K562 (cell line): ENCODE results near the gene ZNF331. TPM values are rescaled to one million over a fixed set of nuclear protein-coding genes. Genes with fewer than 3 reads are reported as not detected.

ENCODE experiments used
- ATAC-seq: fragments of 200-7000 bp; cut with Tn5 transposase; 3 replicates; pipeline ENCODE4 v1.9.1; 2020; ENCODE audit warnings: moderate library complexity
- BruUV-seq: library from RNA; stranded (reverse); fragments of 400-500 nt; replicated peaks from 2 replicates; lab custom pipeline; 2021; lab: Mats Ljungman, UMichigan
- CTCF ChIA-PET: fragments of 300-600 bp; formaldehyde crosslinking; extraction: SDS; loops from one replicate; lab custom pipeline; 2021; ENCODE audit warnings: low intra/inter-chr PET ratio; lab: Yijun Ruan, JAX
- POLR2A ChIA-PET: fragments of 300-600, 350-650 bp; sonication (Branson Sonifier 250); formaldehyde crosslinking; extraction: SDS; loops from one replicate; lab custom pipeline; 2021; ENCODE audit warnings: antibody characterized with exemption, inconsistent platforms; lab: Yijun Ruan, JAX
- DNase-seq, 4 experiments: peaks; one replicate each; pipeline versions ENCODE4 v3.0.0 to v3.0.0-alpha.2; 2011 to 2018; ENCODE audit warnings: low spot score in 3 of 4, mixed read lengths in 3 of 4; ENCODE audit errors: extremely low read depth in 1 of 4
- FAIRE-seq: peaks from 2 replicates; lab custom pipeline; 2011; peaks lifted over from hg19 to GRCh38; lab: Jason Lieb, UNC
- H2AFZ ChIP-seq: 2 replicates; pipeline ENCODE4 v1.6.0; 2011; ENCODE audit warnings: low read depth, low read length, control low read depth, inconsistent platforms
- H3K27ac ChIP-seq: fragments of 200-600 bp; 3 replicates; pipeline ENCODE4 v1.8.0; 2011; ENCODE audit warnings: low read depth, mild to moderate bottlenecking, control low read depth, inconsistent platforms, low read length, moderate library complexity, mixed read lengths; ENCODE audit errors: extremely low read depth
- H3K27me3 ChIP-seq, 2 experiments: fragments of 300-600 bp in 1 of 2; 2 replicates in 1 of 2; 3 replicates in 1 of 2; pipeline versions ENCODE4 v1.6.0 to v1.8.0; 2011; ENCODE audit warnings: inconsistent platforms in 2 of 2, low read length in 2 of 2, mild to moderate bottlenecking in 1 of 2, mixed read lengths in 1 of 2, moderate library complexity in 1 of 2; ENCODE audit not compliant: control insufficient read depth in 2 of 2, insufficient read depth in 2 of 2
- H3K36me3 ChIP-seq: fragments of 300-600 bp; 3 replicates; pipeline ENCODE4 v1.8.0; 2011; ENCODE audit warnings: mild to moderate bottlenecking, low read length, inconsistent platforms; ENCODE audit not compliant: control insufficient read depth, insufficient read depth
- H3K4me1 ChIP-seq, 2 experiments: fragments of 200-600 bp in 1 of 2; replicated peaks in 1 of 2; 2 replicates in 1 of 2; 3 replicates in 1 of 2; pipeline versions ENCODE4 v1.5.1 to v1.8.0; 2011; ENCODE audit warnings: inconsistent platforms in 2 of 2, low read length in 2 of 2, mild to moderate bottlenecking in 1 of 2, mixed read lengths in 1 of 2, moderate library complexity in 1 of 2; ENCODE audit not compliant: control insufficient read depth in 2 of 2, insufficient read depth in 2 of 2
- H3K4me2 ChIP-seq: 2 replicates; pipeline ENCODE4 v1.6.1; 2011; ENCODE audit warnings: low read length, control low read depth, inconsistent platforms, mixed read lengths; ENCODE audit not compliant: insufficient read depth
- H3K4me3 ChIP-seq: fragments of 200-600 bp; sonication (generic), shearing (Covaris generic); 2 replicates; pipeline ENCODE4 v1.5.1; 2016; ENCODE audit warnings: control low read depth, inconsistent platforms
- H3K79me2 ChIP-seq: fragments of 200-600 bp; 3 replicates; pipeline ENCODE4 v1.8.0; 2011; ENCODE audit warnings: low read length, inconsistent platforms; ENCODE audit not compliant: control insufficient read depth, insufficient read depth
- H3K9ac ChIP-seq, 2 experiments: 2 replicates each; pipeline versions ENCODE4 v1.6.0 to v1.6.1; 2011; ENCODE audit warnings: low read depth in 2 of 2, low read length in 2 of 2, control low read depth in 1 of 2, inconsistent platforms in 1 of 2, mild to moderate bottlenecking in 1 of 2, mixed read lengths in 1 of 2; ENCODE audit not compliant: insufficient read depth in 1 of 2
- H3K9me1 ChIP-seq: one replicate; pipeline ENCODE4 v1.6.0; 2011; ENCODE audit warnings: inconsistent platforms, mild to moderate bottlenecking, low read length, moderate library complexity; ENCODE audit not compliant: control insufficient read depth, insufficient read depth
- H3K9me3 ChIP-seq: replicated peaks from 2 replicates; pipeline ENCODE4 v1.5.1; 2011; ENCODE audit warnings: low read depth, low read length, inconsistent platforms; ENCODE audit not compliant: control insufficient read depth, insufficient read depth
- H4K20me1 ChIP-seq: replicated peaks from 2 replicates; pipeline ENCODE4 v1.6.1; 2011; ENCODE audit warnings: low read length, inconsistent platforms, mixed read lengths; ENCODE audit not compliant: control insufficient read depth, insufficient read depth
- BACH1 ChIP-seq: fragments of 200-800 bp; sonication (Bioruptor generic); IDR thresholded peaks from 2 replicates; pipeline ENCODE4 v1.6.1; 2016; ENCODE audit warnings: missing genetic modification characterization, missing compliant biosample characterization
- E2F3 ChIP-seq: fragments of 250-450 bp; sonication (Bioruptor Pico); IDR thresholded peaks from 2 replicates; pipeline ENCODE4 v1.4.0; 2020; ENCODE audit warnings: mild to moderate bottlenecking
- KAT7 ChIP-seq: sonication (generic); formaldehyde crosslinking; IDR thresholded peaks from 2 replicates; pipeline ENCODE4 v1.8.0; 2022; ENCODE audit warnings: missing genetic modification reagents, mild to moderate bottlenecking, borderline replicate concordance
- NELFE ChIP-seq: IDR thresholded peaks from 2 replicates; pipeline ENCODE4 v1.6.1; 2011; ENCODE audit warnings: mild to moderate bottlenecking; ENCODE audit not compliant: insufficient read depth, insufficient read length
- SETDB1 ChIP-seq: IDR thresholded peaks from one replicate; pipeline ENCODE4 v1.6.1; 2012; ENCODE audit warnings: low read length, control low read depth, inconsistent platforms
- SIRT6 ChIP-seq: IDR thresholded peaks from one replicate; pipeline ENCODE4 v1.6.1; 2012; ENCODE audit warnings: low read depth, mild to moderate bottlenecking, control low read depth, inconsistent platforms, low read length, moderate library complexity
- SOX6 ChIP-seq: fragments of 450-650 bp; IDR thresholded peaks from 2 replicates; pipeline ENCODE4 v1.6.1; 2014; ENCODE audit warnings: mild to moderate bottlenecking
- ZNF444 ChIP-seq: fragments of 250-450 bp; sonication (Bioruptor Pico); IDR thresholded peaks from 2 replicates; pipeline ENCODE4 v1.4.0; 2020; ENCODE audit warnings: mild to moderate bottlenecking, moderate library complexity
- ZNF785 ChIP-seq: fragments of 250-450 bp; sonication (Bioruptor Pico); IDR thresholded peaks from 2 replicates; pipeline ENCODE4 v1.4.0; 2020; ENCODE audit warnings: mild to moderate bottlenecking
- ZZZ3 ChIP-seq: fragments of 450-650 bp; IDR thresholded peaks from 2 replicates; pipeline ENCODE4 v1.6.1; 2016; ENCODE audit warnings: antibody characterized with exemption, mild to moderate bottlenecking, moderate library complexity
- WGBS: fragments of 100-300 bp; shearing (Covaris generic); methylation state at CpG from one replicate; pipeline ENCODE4 v1.1.6; 2016; ENCODE audit warnings: low coverage, mixed read lengths; ENCODE audit not compliant: insufficient coverage; ENCODE audit errors: missing lambda C conversion rate; 5-methylcytosine and 5-hydroxymethylcytosine counted together
- in situ Hi-C: fragments of 300-500 bp; cut with MboI; formaldehyde crosslinking; loops from 4 replicates; pipeline ENCODE4 v1.15.0; 2018; ENCODE audit warnings: inconsistent platforms, mixed read lengths
- intact Hi-C: fragments of 100-400 bp; cut with micrococcal nuclease; formaldehyde crosslinking; loops from 2 replicates; pipeline ENCODE4 v1.14.2; 2022
- polyA plus RNA-seq, 8 experiments: library from polyadenylated mRNA; depleted of rRNA in 4 of 8; stranded (reverse) in 5 of 8; unstranded in 3 of 8; fragments of >200 nt; fragmentation: Nextera tagmentation in 2 of 8; fragmentation: Illumina TruSeq in 1 of 8; extraction: Ambion mirVana in 2 of 8; extraction: Trizol in 1 of 8; gene quantifications; 2 replicates each; pipeline versions ENCODE4 v1.2.1 to v1.2.3, GENCODE V29; 2011 to 2014; ENCODE audit warnings: inconsistent platforms in 1 of 8, missing spikeins in 1 of 8
- total RNA-seq, 7 experiments: library from RNA; depleted of rRNA in 6 of 7; stranded (reverse); fragments of >200 nt in 6 of 7; fragmentation: Illumina TruSeq in 2 of 7; extraction: Trizol in 2 of 7; gene quantifications; 2 replicates each; pipeline versions ENCODE4 v1.2.1 to v1.2.3, GENCODE V29; 2011 to 2021; ENCODE audit warnings: low replicate concordance in 1 of 7
- TF ChIP-seq, protein P1 (sequence below): sonication (generic); formaldehyde crosslinking; IDR thresholded peaks from 2 replicates; pipeline ENCODE4 v1.8.0; 2022; ENCODE audit warnings: mild to moderate bottlenecking, missing genetic modification reagents

The ZNF331 gene
- total and polyA plus RNA-seq, 9 of the 15 experiments (the other 6 are each of a cell fraction or from before 2014, with no cell fraction given) = 0.23 to 2.7 (median 0.76) TPM

DNA sequence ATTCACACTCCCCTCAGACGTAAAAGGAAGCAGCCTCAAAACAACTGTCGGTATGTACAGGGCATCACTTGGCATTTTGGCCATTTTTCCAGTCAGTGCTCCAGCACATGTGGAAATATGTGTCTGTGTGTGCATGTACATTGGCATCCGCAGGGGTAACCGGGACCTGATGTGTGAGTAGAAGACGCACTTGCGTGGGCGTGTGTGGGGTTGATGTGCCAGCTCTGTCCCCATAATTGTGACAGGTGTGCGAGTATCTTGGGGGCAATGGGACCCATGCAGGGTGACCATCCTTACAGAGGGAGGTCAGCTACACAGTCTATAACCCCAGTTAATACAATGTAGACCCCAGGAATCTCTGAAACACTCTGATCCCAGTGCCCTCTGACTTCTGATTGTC, 7.3 kb upstream of the ZNF331 start (continued):
- TF ChIP-seq BACH1 (tag) = no peak
- TF ChIP-seq KAT7 (CRISPR knock-in tag) = no peak
- TF ChIP-seq, all 486 proteins: peak for 0

DNA sequence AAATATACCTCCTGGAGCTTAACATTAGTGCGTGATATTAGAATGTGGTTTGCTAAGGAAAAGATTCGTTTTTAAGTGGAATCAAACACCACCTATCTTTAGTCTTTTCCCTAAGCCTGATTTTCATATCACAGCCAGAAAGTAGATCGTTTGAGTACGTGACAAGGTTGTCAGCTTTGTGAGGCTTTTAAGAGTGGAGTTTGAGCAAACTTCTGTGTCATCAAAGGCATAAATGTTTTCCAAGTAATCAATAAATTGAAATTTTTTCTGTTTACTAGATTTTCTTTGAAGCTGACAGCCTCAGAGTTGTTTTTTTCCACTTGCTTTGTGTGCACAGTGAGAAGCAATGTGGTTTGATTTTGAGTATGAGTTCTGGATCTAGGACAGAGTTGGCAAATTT, 6.5 kb upstream of the ZNF331 start:
- Histone ChIP-seq H3K9ac (no peak overlapping the region), H3K36me3 (no peaks in the 10 kb centered on the region), H3K9me1 (no peaks in the 10 kb centered on the region), H2AFZ (no peak overlapping the region), H3K79me2 (no peaks in the 10 kb centered on the region), H3K27me3 (no peaks in the 10 kb centered on the region; a peak in 1 of 5 replicates), H3K4me2 (no peak overlapping the region), H3K27ac (no peak overlapping the region), H3K4me1 (no peaks in the 10 kb centered on the region), H3K4me3 (no peak overlapping the region), H3K9me3 (no peaks in the 10 kb centered on the region), H4K20me1 (no peaks in the 10 kb centered on the region)
- intact Hi-C loops = no loop called here
- WGBS = 3% methylated on average over 4 of the region's 4 CpGs
- POLR2A ChIA-PET = no interaction called here
- FAIRE-seq = no peak
- no peak for ATAC-seq
- in situ Hi-C loops = no loop called here
- TF ChIP-seq KAT7 (CRISPR knock-in tag) (no peak), ZNF785 (CRISPR knock-in tag) (no peak), NELFE (no peak), ZNF444 (CRISPR knock-in tag) (no peak), SIRT6 (no peak), SOX6 (no peak), ZZZ3 (no peak), E2F3 (no peak), SETDB1 (no peak)
- TF ChIP-seq, protein P1, sequence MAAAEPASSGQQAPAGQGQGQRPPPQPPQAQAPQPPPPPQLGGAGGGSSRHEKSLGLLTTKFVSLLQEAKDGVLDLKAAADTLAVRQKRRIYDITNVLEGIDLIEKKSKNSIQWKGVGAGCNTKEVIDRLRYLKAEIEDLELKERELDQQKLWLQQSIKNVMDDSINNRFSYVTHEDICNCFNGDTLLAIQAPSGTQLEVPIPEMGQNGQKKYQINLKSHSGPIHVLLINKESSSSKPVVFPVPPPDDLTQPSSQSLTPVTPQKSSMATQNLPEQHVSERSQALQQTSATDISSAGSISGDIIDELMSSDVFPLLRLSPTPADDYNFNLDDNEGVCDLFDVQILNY (CRISPR knock-in tag) = no peak
- CTCF ChIA-PET = no interaction called here
- BruUV-seq = no TSS peak
- DNase-seq = no peak
